ENCODE measurements around the gene CFAP46.
"Not testable (repeated sequence)": the region's sequence is repeated elsewhere in the genome, so short reads cannot be mapped to it uniquely, and the experiment has no call there.

Gene CFAP46

DNA sequence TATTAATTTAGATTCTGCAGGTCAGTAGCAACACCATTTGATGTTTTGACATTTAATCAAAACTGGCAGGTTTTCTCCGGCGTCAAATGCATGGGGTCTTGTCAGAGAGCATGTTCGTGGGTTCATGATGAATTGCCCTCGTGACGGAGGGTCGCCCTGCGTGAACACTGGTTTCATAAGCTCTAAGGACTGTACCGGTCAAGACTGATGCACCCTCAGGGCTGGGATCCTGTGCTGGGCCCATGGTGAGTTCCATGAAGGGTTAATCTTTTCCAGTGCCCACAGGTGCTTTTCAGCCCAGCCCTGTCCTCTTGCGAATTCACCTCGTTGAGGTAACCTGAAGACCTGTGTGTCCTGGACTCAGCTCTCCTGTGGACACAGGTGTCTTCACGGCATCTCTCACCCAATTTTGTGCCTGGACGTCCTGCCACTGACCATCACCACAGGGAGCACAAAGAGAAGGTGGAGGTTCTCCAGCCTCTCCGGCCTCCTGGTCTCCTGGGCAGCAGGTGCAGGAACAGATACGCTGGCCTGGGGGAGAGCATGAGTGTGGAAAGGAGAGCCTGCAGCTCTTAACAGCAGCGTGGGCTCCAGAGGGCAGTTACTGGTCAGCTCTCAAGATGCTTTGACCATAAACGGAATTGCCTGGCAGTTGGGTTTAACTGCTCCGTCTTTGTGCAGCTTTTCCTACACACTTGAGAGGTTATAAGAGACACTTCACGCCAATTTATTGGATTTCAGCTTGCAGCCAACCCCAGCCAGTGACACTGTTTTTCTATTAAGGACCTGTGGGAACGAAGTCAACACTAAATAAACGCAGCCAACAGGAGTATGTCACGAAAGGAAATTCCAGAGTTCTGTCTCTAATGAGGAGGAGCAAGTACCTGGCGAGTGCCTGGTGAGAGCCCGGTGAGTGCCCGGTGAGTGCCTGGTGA, 37.4 kb upstream of the CFAP46 start:
- DNase-seq: no peak

DNA sequence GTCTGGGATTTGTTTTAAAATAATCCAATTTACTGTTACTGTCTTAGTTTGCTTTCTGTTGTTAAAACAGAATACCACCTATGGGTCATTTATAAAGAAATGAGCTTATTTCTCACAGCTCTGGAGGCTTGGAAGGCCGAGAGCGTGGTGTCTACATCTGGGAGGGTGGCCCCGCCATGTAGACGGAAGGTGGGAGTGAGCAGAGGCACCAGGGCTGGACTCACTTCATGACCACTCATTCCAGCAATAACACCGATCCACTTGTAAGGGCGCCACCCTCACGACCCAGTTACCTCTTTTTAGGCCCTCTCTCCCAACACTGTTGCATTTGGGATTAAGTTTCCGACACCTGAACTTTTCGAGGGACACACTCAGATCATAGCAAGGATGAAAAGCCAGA, 36.2 kb upstream of the CFAP46 start:
- no peak for DNase-seq

- DNase-seq: no peak
These were observed 35.4 kb upstream of the CFAP46 start for GRCh38 chr10:132977807-132978206.

- DNase-seq: no peak
These were observed 34.7 kb upstream of the CFAP46 start for GRCh38 chr10:132977076-132977475.

GRCh38 chr10:132975831-132976682, 33.7 kb upstream of the CFAP46 start:
- DNase-seq: no peak

- no peak for DNase-seq
These were observed 32.8 kb upstream of the CFAP46 start for GRCh38 chr10:132974886-132975830.

DNA sequence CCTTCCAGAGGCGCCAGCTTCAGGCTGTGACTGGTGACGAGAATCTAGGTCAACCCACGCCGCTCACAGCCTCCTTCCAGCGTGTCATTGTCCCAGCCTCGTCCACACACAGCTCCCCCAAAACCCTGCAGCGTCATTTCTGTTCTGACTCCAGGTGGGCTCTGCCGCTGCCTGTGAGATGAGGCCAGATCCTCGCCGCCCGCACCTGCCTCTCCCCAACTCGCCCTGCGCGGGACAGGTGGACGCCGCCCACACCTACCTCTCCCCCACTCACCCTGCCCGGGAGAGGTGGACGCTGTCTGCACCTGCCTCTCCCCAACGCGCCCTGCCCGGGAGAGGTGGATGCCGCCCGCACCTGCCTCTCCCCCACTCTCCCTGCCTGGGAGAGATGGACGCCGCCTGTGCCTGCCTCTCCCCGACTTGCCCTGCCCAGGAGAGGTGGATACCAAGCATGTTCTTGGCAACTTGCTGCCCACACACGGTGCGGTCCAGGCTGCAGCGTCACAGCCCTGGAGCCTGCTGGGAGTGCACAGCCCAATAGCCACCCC, 32.0 kb upstream of the CFAP46 start:
- DNase-seq: no peak

DNA sequence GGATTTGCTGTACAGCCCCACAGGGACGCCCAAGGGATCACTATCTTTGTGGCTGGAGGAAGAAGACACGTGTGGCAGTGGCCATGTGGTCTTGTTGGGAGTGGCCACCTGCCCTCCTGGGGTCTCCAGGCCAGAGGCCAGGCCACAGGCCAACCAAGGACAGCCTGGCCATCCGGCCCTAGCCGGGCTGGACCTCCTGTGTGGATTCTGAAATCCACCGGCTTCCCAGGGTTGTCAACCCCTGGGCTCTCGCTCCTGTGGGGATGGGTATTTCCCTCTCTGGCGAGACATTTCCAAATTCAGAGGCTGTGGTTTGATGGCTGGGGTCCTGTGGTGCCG, 31.5 kb upstream of the CFAP46 start:
- no peak for DNase-seq

GRCh38 chr10:132972986-132973902, 30.9 kb upstream of the CFAP46 start:
- DNase-seq: no peak

GRCh38 chr10:132972149-132972985, 30.0 kb upstream of the CFAP46 start:
- no peak for DNase-seq

- DNase-seq: no peak
These were observed 29.2 kb upstream of the CFAP46 start for GRCh38 chr10:132971448-132972148.

DNA sequence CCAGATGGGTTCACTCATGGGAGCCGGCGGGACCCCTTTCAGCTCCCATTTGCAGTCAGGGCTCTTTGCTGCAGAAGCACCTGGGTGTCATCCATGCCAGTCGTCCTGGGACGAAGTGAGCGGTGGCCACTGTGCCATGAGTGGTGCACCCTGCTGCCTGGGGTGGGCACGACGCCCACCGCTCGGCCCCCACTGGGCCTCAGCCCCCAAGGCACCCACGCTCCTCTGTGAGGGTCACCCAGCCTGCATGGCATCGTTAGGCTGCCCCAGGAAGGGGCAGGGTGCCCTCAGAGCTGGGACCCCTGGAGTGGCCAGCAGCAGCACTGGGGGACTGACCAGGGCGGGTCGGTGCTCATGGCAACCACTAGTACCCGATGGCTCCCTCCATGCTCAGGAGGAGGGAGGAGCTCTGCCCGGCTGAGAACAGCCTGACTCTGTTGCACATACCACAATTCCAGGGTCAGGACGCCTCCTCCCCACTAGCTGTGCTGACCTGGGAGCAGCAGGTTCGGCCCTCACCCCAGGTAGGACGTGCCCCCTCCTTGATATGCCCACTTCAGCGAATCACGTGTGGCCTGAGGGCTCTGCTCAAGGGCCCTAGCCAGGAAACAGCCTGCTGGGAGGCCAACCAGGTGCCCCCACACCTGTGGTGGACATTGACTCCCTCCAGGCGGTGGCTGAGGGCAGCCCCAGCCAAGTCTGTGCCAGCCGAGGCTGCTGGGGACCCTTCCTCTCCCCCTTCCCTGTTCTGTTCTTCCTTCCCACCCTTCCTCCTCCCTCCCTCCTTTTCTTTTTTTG, 28.5 kb upstream of the CFAP46 start:
- DNase-seq: no peak

- DNase-seq: no peak
These were observed 25.2 kb upstream of the CFAP46 start for GRCh38 chr10:132967540-132967939.

GRCh38 chr10:132965411-132966057, 23.2 kb upstream of the CFAP46 start:
- DNase-seq: no peak

DNA sequence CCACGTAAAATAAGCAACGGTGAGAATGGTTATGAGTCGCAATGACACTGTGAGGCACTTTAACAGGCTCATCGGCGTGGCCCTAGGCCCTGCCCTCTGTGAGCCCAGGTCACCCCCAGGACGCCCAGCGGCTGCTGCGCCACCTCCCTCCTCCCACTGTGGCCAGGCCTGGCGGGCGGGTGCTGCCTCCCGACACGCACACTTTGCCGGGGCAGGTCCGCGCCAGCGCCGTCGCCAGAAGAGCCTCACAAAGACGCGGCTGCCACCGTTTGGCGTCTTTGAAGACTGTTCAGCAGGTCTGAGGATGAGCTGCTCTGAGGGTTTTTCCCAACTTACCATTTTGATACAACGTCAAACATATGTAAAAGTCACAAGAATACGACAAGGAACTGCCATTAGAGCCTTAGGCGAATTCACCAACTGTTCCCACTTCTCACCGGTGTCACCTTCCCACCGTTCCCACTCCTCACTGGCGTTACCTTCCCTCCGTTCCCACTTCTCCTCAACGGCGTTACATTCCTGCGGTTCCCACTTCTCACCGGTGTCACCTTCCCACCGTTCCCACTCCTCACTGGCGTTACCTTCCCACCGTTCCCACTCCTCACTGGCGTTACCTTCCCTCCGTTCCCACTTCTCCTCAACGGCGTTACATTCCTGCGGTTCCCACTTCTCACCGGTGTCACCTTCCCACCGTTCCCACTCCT, 22.5 kb upstream of the CFAP46 start:
- DNase-seq: not testable (repeated sequence)

GRCh38 chr10:132964231-132964630, 21.9 kb upstream of the CFAP46 start:
- DNase-seq: no peak

GRCh38 chr10:132963430-132963960, 21.1 kb upstream of the CFAP46 start:
- DNase-seq: no peak

Measured in suppressor macrophage (primary cell).